ENCODE data around the gene OR7G1. TPM values are rescaled to one million over a fixed set of nuclear protein-coding genes. Genes with fewer than 3 reads are reported as not detected.

The OR7G1 gene
- total RNA-seq, 1 donor from 2014 or later, result not detected

DNA sequence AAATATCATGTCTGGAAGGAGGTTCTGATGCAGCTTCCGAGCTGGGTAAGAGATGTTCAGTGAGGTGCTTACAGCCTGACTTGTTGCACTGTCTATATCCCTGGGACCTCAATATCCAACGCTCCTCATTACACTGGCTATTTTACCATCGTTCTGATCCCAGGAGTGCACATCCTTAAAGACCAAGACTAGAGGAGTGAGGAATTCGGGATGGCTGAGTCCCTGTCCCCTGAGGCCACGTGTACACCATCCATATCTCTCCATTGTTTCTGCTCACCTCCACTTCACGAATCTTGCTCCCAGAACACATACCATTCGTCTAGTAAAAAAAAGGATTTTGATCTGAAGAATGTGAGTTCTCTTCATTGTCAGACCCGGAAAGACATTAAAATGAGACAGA is 8.2 kb downstream of the OR7G1 start, which contains the start of gene OR7G2:
TSS of gene OR7G2 (minus strand) at position 101 of the 400 bp plus-strand sequence. CDS start 4,232 bp downstream, outside the sequence.
- no peaks in the 10 kb centered on the region for H3K4me1 Mint-ChIP-seq (ENCODE audit: low read depth)
- H3K27ac Mint-ChIP-seq (ENCODE audit: unreplicated experiment), result no peak within 1 kb of the TSS
- H3K27me3 Mint-ChIP-seq (ENCODE audit: low read depth), result peaks cover 3% of the 10 kb centered on the region
- DNase-seq (ENCODE audit: low spot score), result no peak
- TF ChIP-seq, protein P1, sequence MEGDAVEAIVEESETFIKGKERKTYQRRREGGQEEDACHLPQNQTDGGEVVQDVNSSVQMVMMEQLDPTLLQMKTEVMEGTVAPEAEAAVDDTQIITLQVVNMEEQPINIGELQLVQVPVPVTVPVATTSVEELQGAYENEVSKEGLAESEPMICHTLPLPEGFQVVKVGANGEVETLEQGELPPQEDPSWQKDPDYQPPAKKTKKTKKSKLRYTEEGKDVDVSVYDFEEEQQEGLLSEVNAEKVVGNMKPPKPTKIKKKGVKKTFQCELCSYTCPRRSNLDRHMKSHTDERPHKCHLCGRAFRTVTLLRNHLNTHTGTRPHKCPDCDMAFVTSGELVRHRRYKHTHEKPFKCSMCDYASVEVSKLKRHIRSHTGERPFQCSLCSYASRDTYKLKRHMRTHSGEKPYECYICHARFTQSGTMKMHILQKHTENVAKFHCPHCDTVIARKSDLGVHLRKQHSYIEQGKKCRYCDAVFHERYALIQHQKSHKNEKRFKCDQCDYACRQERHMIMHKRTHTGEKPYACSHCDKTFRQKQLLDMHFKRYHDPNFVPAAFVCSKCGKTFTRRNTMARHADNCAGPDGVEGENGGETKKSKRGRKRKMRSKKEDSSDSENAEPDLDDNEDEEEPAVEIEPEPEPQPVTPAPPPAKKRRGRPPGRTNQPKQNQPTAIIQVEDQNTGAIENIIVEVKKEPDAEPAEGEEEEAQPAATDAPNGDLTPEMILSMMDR (IDR thresholded peaks at IDR 0.05), result no peak
- no peaks in the 10 kb centered on the region for H3K36me3 Mint-ChIP-seq (ENCODE audit: low read depth)
- no peak within 1 kb of the TSS for H3K4me3 Mint-ChIP-seq (ENCODE audit: unreplicated experiment)
- no peaks in the 10 kb centered on the region for H3K9me3 Mint-ChIP-seq (ENCODE audit: low read depth)

DNA sequence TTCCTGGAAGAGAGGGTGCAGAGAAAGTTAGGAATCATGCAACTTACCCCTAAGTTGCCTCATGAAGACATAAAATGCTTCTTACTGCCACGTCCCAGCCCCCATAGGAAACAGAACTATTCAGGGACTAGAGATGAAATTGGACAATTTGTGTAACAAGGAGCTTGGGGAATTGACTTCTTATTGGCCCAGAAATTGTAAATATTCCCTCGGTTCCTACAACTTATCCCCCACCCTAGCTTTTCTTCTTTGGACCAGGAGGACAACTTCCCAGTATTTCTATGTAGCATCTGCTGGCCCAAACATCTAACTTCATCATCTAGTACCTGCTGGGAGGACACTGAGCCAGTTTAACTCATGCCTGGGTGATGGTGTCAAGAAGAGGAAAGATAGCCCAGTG is 28.8 kb downstream of the OR7G1 start, which contains the start of gene OR1M1:
TSS of gene OR1M1 (plus strand) at position 301 of the 400 bp plus-strand sequence. CDS start 6,184 bp downstream, outside the sequence.
- H3K9me3 Mint-ChIP-seq (ENCODE audit: low read depth), result no peaks in the 10 kb centered on the region
- TF ChIP-seq, protein P1 (IDR thresholded peaks at IDR 0.05), result no peak

DNA sequence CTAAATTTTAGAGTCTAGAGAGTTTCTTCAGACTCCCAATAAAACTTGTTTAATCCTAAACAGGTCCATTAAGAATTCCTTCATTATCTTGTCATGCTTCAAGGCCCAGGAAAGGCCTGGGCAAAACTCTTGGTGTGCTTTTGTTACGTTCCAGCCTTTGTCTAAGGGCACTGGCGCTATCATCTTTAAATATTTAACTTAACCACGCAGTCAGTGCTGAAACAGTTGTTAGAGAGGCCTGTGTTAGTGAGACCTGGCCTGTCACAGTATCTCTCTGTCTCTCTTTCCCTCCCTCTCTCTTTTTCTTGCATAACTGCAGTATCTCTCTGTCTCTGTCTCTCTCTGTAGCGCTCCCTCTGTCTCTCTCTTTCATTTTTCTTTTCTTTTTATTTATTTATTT is 36.9 kb downstream of the OR7G1 start:
- Mint-ChIP-seq H3K36me3 (ENCODE audit: low read depth) (no peaks in the 10 kb centered on the region), H3K27ac (ENCODE audit: unreplicated experiment) (no peak overlapping the region), H3K27me3 (ENCODE audit: low read depth) (peaks cover 5% of the 10 kb centered on the region), H3K9me3 (ENCODE audit: low read depth) (no peaks in the 10 kb centered on the region), H3K4me3 (ENCODE audit: unreplicated experiment) (no peak overlapping the region), H3K4me1 (ENCODE audit: low read depth) (peaks cover 17% of the 10 kb centered on the region)
- DNase-seq (ENCODE audit: low spot score), result no peak
- TF ChIP-seq, protein P1 (IDR thresholded peaks at IDR 0.05), result no peak

More for the DNA sequence above, 28.8 kb downstream of the OR7G1 start, which contains the start of gene OR1M1:
- no peak for DNase-seq (ENCODE audit: low spot score)
- Mint-ChIP-seq H3K27ac (ENCODE audit: unreplicated experiment) (no peak within 1 kb of the TSS), H3K4me1 (ENCODE audit: low read depth) (no peaks in the 10 kb centered on the region), H3K36me3 (ENCODE audit: low read depth) (no peaks in the 10 kb centered on the region), H3K4me3 (ENCODE audit: unreplicated experiment) (no peak within 1 kb of the TSS), H3K27me3 (ENCODE audit: low read depth) (peaks cover 17% of the 10 kb centered on the region)

DNA sequence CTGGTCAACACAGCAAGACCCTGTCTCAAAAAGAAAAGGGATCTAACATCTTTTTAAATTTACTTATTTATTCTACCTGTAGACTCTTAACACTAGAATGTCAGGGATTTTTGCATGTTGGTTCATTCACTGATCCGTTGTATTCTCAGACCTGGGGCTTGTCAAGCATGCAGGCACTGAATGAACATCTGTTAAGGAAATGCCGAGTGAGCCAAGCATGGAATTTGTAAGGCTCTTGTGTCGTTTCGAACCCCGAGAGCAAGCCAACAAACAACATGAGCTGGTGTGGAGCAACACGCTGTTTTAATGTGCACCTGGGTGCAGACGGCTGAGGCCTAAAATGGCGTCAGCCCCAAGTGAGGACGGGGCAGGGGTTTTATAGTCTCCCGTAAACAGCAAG is 38.7 kb downstream of the OR7G1 start:
- Mint-ChIP-seq H3K4me1 (ENCODE audit: low read depth) (peaks cover 17% of the 10 kb centered on the region), H3K9me3 (ENCODE audit: low read depth) (no peaks in the 10 kb centered on the region), H3K27ac (ENCODE audit: unreplicated experiment) (peak overlapping the region; percentile 32), H3K27me3 (ENCODE audit: low read depth) (no peaks in the 10 kb centered on the region), H3K36me3 (ENCODE audit: low read depth) (no peaks in the 10 kb centered on the region), H3K4me3 (ENCODE audit: unreplicated experiment) (no peak overlapping the region)
- DNase-seq (ENCODE audit: low spot score), result no peak
- TF ChIP-seq, protein P1 (IDR thresholded peaks at IDR 0.05), result no peak

DNA sequence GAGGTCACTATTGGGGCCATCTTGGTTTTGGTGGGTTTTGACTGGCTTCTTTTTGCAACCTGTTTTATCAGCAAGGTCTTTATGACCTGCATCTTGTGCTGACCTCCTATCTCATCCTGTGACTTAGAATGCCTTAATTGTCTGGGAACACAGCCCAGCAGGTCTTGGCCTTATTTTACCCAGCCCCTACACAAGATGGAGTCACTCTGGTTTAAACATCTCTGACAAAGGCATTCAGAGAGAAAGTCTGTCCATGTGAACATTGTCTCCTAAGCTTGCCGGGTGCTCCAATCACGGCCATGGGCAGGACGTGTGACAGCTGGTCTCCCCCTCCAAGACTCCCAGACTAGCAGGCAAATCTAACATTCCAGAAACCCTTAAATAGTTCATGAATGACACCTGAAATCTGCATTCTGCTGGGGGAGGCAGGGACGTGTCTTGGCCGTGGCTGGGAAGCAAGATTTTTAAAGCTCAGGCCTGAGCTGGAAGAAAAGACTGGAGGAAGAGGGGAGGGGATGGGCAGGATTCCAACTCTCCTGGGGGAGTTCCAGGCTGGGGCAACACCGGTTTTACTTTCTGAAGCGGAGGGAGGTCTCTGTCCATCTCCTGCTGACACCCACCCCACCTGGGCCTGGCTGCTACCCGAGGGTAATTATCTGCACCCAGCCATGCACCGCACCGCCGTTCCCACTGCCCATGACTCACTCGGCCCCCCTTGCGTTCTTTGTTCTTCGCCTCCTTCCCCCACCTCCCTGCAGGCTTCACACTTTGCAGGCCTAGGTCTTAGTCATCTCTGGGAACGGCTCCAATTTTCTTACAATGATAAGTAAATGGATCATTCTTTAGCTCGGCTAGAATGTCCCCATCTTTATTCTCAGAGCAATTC is 40.3 kb downstream of the OR7G1 start:
- peak overlapping the region; percentile 50 for H3K4me3 Mint-ChIP-seq (ENCODE audit: unreplicated experiment)
- H3K36me3 Mint-ChIP-seq (ENCODE audit: low read depth), result no peaks in the 10 kb centered on the region
- no peak for DNase-seq (ENCODE audit: low spot score)
- peak overlapping the region; percentile 86 for H3K27ac Mint-ChIP-seq (ENCODE audit: unreplicated experiment)
- H3K9me3 Mint-ChIP-seq (ENCODE audit: low read depth), result no peaks in the 10 kb centered on the region
- H3K27me3 Mint-ChIP-seq (ENCODE audit: low read depth), result no peaks in the 10 kb centered on the region
- TF ChIP-seq, protein P1 (IDR thresholded peaks at IDR 0.05), result no peak
- peaks cover 17% of the 10 kb centered on the region for H3K4me1 Mint-ChIP-seq (ENCODE audit: low read depth)

Measured in chondrocyte (in vitro differentiated cells).